ENCODE data around the gene CMTM1. TPM values are rescaled to one million over a fixed set of nuclear protein-coding genes. Genes with fewer than 3 reads are reported as not detected.

The CMTM1 gene
- total RNA-seq, 1 experiment from 2014 or later = 7.1 TPM

DNA sequence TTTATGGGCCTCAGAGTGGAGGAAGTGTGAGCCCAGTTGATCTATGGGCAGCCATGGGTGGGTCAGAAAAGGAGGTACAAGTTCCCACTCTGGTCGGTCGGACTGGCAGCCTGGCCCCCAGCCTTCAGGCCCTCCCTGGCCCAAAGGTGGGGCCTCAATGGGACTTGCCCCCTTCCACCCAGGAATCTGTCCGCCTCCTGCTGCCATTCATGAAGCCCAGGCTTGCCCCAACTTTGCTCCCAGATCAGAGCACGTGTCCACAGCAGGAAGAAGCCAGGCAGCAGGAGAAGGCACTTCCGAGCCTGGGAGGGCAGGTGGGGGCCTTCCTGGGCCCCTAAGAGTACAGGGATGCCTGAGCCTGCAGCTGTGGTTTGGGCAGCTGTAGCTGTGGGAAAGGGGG lies 35.2 kb downstream of the CMTM1 start:
- H3K36me3 ChIP-seq (ENCODE audit: control insufficient read depth, insufficient read depth, low read length) = no peaks in the 10 kb centered on the region; the same call in 1 of the 2 replicates
- intact Hi-C loops (cut with micrococcal nuclease; ENCODE audit: unreplicated experiment) (loop anchor here (10.0 kb wide), 1 partner anchor 197 kb away; no protein-coding TSS in a partner anchor), in situ Hi-C loops (cut with HindIII; ENCODE audit: low pct_unique_long_range_greater_than_20kb, low sequenced_read_pairs) (no loop called here)
- H3K9me3 ChIP-seq (ENCODE audit: control insufficient read depth, insufficient read depth, low read depth, low read length) = no peaks in the 10 kb centered on the region
- H3K4me3 ChIP-seq (ENCODE audit: low read depth in 2 of 2, low read length in 2 of 2) = no peak overlapping the region
- BruUV-seq (replicated peaks) = no TSS peak
- peaks cover 9% of the 10 kb centered on the region for H3K4me1 ChIP-seq (ENCODE audit: control insufficient read depth, insufficient read depth, low read length)
- TF ChIP-seq, protein P1, sequence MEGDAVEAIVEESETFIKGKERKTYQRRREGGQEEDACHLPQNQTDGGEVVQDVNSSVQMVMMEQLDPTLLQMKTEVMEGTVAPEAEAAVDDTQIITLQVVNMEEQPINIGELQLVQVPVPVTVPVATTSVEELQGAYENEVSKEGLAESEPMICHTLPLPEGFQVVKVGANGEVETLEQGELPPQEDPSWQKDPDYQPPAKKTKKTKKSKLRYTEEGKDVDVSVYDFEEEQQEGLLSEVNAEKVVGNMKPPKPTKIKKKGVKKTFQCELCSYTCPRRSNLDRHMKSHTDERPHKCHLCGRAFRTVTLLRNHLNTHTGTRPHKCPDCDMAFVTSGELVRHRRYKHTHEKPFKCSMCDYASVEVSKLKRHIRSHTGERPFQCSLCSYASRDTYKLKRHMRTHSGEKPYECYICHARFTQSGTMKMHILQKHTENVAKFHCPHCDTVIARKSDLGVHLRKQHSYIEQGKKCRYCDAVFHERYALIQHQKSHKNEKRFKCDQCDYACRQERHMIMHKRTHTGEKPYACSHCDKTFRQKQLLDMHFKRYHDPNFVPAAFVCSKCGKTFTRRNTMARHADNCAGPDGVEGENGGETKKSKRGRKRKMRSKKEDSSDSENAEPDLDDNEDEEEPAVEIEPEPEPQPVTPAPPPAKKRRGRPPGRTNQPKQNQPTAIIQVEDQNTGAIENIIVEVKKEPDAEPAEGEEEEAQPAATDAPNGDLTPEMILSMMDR (IDR thresholded peaks at IDR 0.05) = no peak
- ChIA-PET POLR2A (no interaction called here), CTCF (no interaction called here)
- ATAC-seq = no peak
- no peak for DNase-seq (ENCODE audit: low read depth, low spot score)
- H3K27ac ChIP-seq (ENCODE audit: low read length) = no peak overlapping the region
- H3K27me3 ChIP-seq (ENCODE audit: control insufficient read depth, insufficient read depth, low read length) = no peaks in the 10 kb centered on the region

DNA sequence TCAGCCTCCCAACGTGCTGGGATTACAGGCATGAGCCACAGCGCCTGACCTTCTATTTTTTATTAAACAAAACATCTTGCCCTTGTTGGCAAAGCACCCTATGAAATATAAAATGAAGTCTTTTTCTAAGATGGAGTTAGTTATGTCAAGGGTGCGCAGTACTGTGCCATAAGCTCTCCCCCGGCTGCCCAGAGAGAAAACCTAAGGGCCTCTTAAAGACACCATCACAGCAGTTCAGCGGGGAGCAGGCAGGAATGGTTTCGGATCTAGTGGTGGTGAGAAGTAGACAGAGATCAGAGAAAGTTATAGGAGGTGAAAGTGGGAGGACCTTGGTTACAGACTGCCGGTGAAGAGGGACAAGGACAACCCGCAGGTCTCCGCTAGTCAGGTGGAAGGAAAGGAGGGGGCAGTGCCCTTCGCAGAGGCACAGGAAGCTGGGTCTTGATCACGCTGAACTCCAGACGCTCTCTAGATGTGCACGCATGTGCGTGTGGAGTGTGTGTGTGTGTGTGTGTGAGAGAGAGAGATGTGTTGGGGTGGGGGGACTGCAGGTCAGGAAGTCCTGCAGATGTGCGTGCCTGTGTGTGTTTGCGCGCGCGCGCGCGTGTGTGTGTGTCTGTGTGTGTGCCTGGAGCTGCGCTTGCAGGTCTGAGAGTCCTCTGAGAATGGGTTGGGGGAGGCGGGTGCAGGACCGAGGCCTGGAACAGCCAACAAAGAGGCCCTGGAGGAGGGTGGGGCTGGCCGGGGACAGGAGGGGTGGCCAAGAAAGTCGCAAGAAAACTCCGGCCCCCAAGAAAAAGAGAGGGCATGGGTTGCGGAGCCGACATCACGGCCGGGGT lies 37.5 kb downstream of the CMTM1 start:
- Histone ChIP-seq H3K9me3 (ENCODE audit: control insufficient read depth, insufficient read depth, low read depth, low read length) (no peaks in the 10 kb centered on the region), H3K4me1 (ENCODE audit: control insufficient read depth, insufficient read depth, low read length) (peaks cover 19% of the 10 kb centered on the region), H3K4me3 (ENCODE audit: low read depth in 2 of 2, low read length in 2 of 2) (peak overlapping the region; percentile 60 to 69), H3K27me3 (ENCODE audit: control insufficient read depth, insufficient read depth, low read length) (no peaks in the 10 kb centered on the region), H3K36me3 (ENCODE audit: control insufficient read depth, insufficient read depth, low read length) (no peaks in the 10 kb centered on the region; the same call in 1 of the 2 replicates), H3K27ac (ENCODE audit: low read length) (peak overlapping the region; percentile 69)
- no TSS peak for BruUV-seq (replicated peaks)
- ChIA-PET POLR2A (interaction anchor here (0.6 kb wide), 1 partner anchor 99 kb away, joined by 7 read pairs; no protein-coding TSS in a partner anchor), CTCF (interaction anchor here (0.6 kb wide), 1 partner anchor 13 kb away, joined by 3 read pairs; no protein-coding TSS in a partner anchor)
- in situ Hi-C loops (cut with HindIII; ENCODE audit: low pct_unique_long_range_greater_than_20kb, low sequenced_read_pairs) = no loop called here
- ATAC-seq (peak; percentile 69), DNase-seq (ENCODE audit: low read depth, low spot score) (no peak)
- TF ChIP-seq TCF7L2 (IDR thresholded peaks at IDR 0.05; ENCODE audit: low read depth, low read length) (no peak), SIN3A (IDR thresholded peaks at IDR 0.05; ENCODE audit: borderline replicate concordance, insufficient read depth, low read depth, low read length) (0 out of 2 replicates have a peak, but pooled peaks have one; percentile 22)
- intact Hi-C loops (cut with micrococcal nuclease; ENCODE audit: unreplicated experiment) = loop anchor here (10.0 kb wide), 1 partner anchor 199 kb away; no protein-coding TSS in a partner anchor

DNA sequence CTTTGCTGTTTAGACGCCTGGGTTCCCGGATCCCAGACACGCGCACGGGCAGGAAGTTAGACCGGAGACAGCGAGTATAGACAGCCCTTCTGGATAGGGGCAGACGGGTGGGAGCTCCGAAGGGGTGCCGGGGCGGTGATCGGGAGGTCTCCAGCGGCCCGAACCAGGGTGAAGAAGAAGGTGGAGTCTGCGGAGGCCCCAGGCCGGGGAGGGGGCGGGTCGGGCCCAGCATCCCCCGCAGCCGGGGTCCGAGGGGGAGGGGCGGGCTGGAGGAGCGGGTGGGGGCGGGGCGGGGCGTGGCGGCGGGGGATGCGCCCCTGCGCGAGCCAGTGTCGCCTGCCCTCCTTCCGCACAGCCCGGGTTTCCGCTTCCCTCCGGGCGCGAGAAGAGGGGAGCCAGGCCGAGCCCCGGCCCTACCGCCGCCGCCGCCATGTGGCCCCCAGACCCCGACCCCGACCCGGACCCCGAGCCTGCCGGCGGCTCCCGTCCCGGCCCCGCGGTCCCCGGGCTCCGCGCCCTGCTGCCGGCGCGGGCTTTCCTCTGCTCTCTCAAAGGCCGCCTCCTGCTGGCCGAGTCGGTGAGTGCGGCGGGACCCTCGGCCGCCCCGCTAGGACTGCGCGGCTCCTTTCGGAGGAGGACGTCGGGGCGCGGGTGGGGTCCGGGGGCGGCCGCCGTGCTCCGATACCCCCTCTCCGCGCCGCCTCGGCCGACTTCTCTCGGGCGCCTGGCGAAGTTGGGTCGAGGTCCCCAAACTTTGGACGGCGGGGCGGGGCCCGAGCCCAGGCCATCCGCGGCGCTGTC lies 38.3 kb downstream of the CMTM1 start, which contains the start of gene CMTM3:
Gene CMTM3, plus strand, starts transcription at position 329 of the 801 bp plus-strand sequence. Its CDS starts 102 bp downstream, at position 431.
- no peaks in the 10 kb centered on the region; the same call in 1 of the 2 replicates for H3K36me3 ChIP-seq (ENCODE audit: control insufficient read depth, insufficient read depth, low read length)
- peak; percentile 75 for ATAC-seq
- TF ChIP-seq, protein P1 (IDR thresholded peaks at IDR 0.05) = peak; percentile 85
- TF ChIP-seq, protein P2, sequence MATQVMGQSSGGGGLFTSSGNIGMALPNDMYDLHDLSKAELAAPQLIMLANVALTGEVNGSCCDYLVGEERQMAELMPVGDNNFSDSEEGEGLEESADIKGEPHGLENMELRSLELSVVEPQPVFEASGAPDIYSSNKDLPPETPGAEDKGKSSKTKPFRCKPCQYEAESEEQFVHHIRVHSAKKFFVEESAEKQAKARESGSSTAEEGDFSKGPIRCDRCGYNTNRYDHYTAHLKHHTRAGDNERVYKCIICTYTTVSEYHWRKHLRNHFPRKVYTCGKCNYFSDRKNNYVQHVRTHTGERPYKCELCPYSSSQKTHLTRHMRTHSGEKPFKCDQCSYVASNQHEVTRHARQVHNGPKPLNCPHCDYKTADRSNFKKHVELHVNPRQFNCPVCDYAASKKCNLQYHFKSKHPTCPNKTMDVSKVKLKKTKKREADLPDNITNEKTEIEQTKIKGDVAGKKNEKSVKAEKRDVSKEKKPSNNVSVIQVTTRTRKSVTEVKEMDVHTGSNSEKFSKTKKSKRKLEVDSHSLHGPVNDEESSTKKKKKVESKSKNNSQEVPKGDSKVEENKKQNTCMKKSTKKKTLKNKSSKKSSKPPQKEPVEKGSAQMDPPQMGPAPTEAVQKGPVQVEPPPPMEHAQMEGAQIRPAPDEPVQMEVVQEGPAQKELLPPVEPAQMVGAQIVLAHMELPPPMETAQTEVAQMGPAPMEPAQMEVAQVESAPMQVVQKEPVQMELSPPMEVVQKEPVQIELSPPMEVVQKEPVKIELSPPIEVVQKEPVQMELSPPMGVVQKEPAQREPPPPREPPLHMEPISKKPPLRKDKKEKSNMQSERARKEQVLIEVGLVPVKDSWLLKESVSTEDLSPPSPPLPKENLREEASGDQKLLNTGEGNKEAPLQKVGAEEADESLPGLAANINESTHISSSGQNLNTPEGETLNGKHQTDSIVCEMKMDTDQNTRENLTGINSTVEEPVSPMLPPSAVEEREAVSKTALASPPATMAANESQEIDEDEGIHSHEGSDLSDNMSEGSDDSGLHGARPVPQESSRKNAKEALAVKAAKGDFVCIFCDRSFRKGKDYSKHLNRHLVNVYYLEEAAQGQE (IDR thresholded peaks at IDR 0.05; ENCODE audit: insufficient read depth in 1 of 2, low read depth in 2 of 2, low read length in 1 of 2) = no peak
- TF ChIP-seq SIN3A (IDR thresholded peaks at IDR 0.05; ENCODE audit: borderline replicate concordance, insufficient read depth, low read depth, low read length) (0 out of 2 replicates have a peak, but pooled peaks have one; percentile 33), POLR2AphosphoS5 (IDR thresholded peaks at IDR 0.05; ENCODE audit: low read depth, low read length) (peak; percentile 62), TCF7L2 (IDR thresholded peaks at IDR 0.05; ENCODE audit: low read depth, low read length) (no peak)
- H3K9me3 ChIP-seq (ENCODE audit: control insufficient read depth, insufficient read depth, low read depth, low read length) = no peaks in the 10 kb centered on the region
- in situ Hi-C loops (cut with HindIII; ENCODE audit: low pct_unique_long_range_greater_than_20kb, low sequenced_read_pairs) = no loop called here
- H3K4me1 ChIP-seq (ENCODE audit: control insufficient read depth, insufficient read depth, low read length) = peaks cover 21% of the 10 kb centered on the region
- H3K4me3 ChIP-seq (ENCODE audit: low read depth in 2 of 2, low read length in 2 of 2) = peak within 1 kb of the TSS; percentile 60 to 69
- DNase-seq (ENCODE audit: low read depth, low spot score) = no peak
- ChIA-PET CTCF (interaction anchor here (0.6 kb wide), 1 partner anchor 14 kb away, joined by 3 read pairs; no protein-coding TSS in a partner anchor), POLR2A (no interaction called here)
- no peaks in the 10 kb centered on the region for H3K27me3 ChIP-seq (ENCODE audit: control insufficient read depth, insufficient read depth, low read length)
- no TSS peak for BruUV-seq (replicated peaks)
- intact Hi-C loops (cut with micrococcal nuclease; ENCODE audit: unreplicated experiment) = loop anchor here (10.0 kb wide), 1 partner anchor 200 kb away; no protein-coding TSS in a partner anchor
- peak within 1 kb of the TSS; percentile 69 for H3K27ac ChIP-seq (ENCODE audit: low read length)

Data from Panc1 (cell line).